MM.1S (cell line): ENCODE data around the gene OTOA.

ENCODE experiments used
- DNase-seq: peaks from one replicate; pipeline ENCODE4 v3.0.0-alpha.2; 2015
- H2AFZ ChIP-seq: fragments of 300-600 bp; sonication (generic); 2 replicates; pipeline ENCODE4 v1.6.0; 2016; ENCODE audit warnings: antibody characterized with exemption, low read length
- H3F3A ChIP-seq: fragments of 300-600 bp; sonication (generic); 2 replicates; pipeline ENCODE4 v1.6.1; 2016; ENCODE audit warnings: mild to moderate bottlenecking, antibody characterized with exemption, low read length, moderate library complexity, mixed read lengths; ENCODE audit not compliant: insufficient read depth
- H3K27ac ChIP-seq: fragments of 300-600 bp; sonication (generic); 2 replicates; pipeline ENCODE4 v1.5.1; 2016; ENCODE audit warnings: mild to moderate bottlenecking, low read length
- H3K27me3 ChIP-seq: fragments of 300-600 bp; sonication (generic); replicated peaks from 2 replicates; pipeline ENCODE4 v1.6.0; 2016; ENCODE audit warnings: low read length; ENCODE audit not compliant: insufficient read depth
- H3K36me3 ChIP-seq: fragments of 300-600 bp; sonication (generic); replicated peaks from 2 replicates; pipeline ENCODE4 v1.6.1; 2016; ENCODE audit warnings: mild to moderate bottlenecking, low read length, mixed read lengths; ENCODE audit not compliant: insufficient read depth
- H3K4me1 ChIP-seq: fragments of 300-600 bp; sonication (generic); 2 replicates; pipeline ENCODE4 v1.6.1; 2016; ENCODE audit warnings: low read length, mixed read lengths
- H3K4me2 ChIP-seq: fragments of 300-600 bp; sonication (generic); 2 replicates; pipeline ENCODE4 v1.6.0; 2016; ENCODE audit warnings: low read depth, low read length
- H3K4me3 ChIP-seq: fragments of 300-600 bp; sonication (generic); 2 replicates; pipeline ENCODE4 v1.5.1; 2016; ENCODE audit warnings: low read length, mixed read lengths
- H3K79me2 ChIP-seq: fragments of 300-600 bp; sonication (generic); 2 replicates; pipeline ENCODE4 v1.6.1; 2016; ENCODE audit warnings: mixed run types, low read length, mixed read lengths
- H3K9ac ChIP-seq: fragments of 300-600 bp; sonication (generic); 2 replicates; pipeline ENCODE4 v1.6.1; 2016; ENCODE audit warnings: low read length, mixed read lengths
- H3K9me2 ChIP-seq: fragments of 300-600 bp; sonication (generic); replicated peaks from 2 replicates; pipeline ENCODE4 v1.6.1; 2016; ENCODE audit warnings: mild to moderate bottlenecking, low read length, mixed read lengths; ENCODE audit not compliant: insufficient read depth
- H3K9me3 ChIP-seq: fragments of 300-600 bp; sonication (generic); replicated peaks from 2 replicates; pipeline ENCODE4 v1.6.1; 2016; ENCODE audit warnings: mild to moderate bottlenecking, low read length, mixed read lengths; ENCODE audit not compliant: insufficient read depth
- H4K20me1 ChIP-seq: fragments of 300-600 bp; sonication (generic); 2 replicates; pipeline ENCODE4 v1.6.1; 2016; ENCODE audit warnings: mild to moderate bottlenecking, low read length, moderate library complexity, mixed read lengths; ENCODE audit not compliant: insufficient read depth
- CTCF ChIP-seq: fragments of 300-600 bp; sonication (generic); IDR thresholded peaks from 2 replicates; pipeline ENCODE4 v1.5.1; 2016; ENCODE audit warnings: antibody characterized with exemption, low read length, mixed read lengths
- EZH2 ChIP-seq: fragments of 300-600 bp; sonication (generic); optimal IDR thresholded peaks from 2 replicates; pipeline ENCODE3; 2017; ENCODE audit warnings: low read depth, mild to moderate bottlenecking, antibody characterized with exemption, low read length, mixed read lengths
- EZH2phosphoT487 ChIP-seq: fragments of 300-600 bp; sonication (generic); IDR thresholded peaks from 2 replicates; pipeline ENCODE4 v1.6.1; 2018; ENCODE audit warnings: antibody characterized with exemption, low read length

The OTOA gene

GRCh38 chr16:21703156-21703555, 39.4 kb downstream of the OTOA start:
- Histone ChIP-seq H3K9ac (no peak overlapping the region), H3K9me3 (no peaks in the 10 kb centered on the region), H3K27me3 (peaks cover 7% of the 10 kb centered on the region), H3K36me3 (no peaks in the 10 kb centered on the region), H3K9me2 (no peaks in the 10 kb centered on the region), H3K4me3 (no peak overlapping the region), H3K4me1 (no peaks in the 10 kb centered on the region; the same call in 1 of the 2 replicates), H4K20me1 (no peaks in the 10 kb centered on the region), H3K4me2 (no peak overlapping the region), H3K27ac (no peak overlapping the region), H3F3A (no peaks in the 10 kb centered on the region), H2AFZ (no peak overlapping the region), H3K79me2 (no peaks in the 10 kb centered on the region)
- no peak for TF ChIP-seq EZH2phosphoT487
- no peak for TF ChIP-seq CTCF
- TF ChIP-seq EZH2, result no peak
- no peak for DNase-seq

- Histone ChIP-seq H3K4me2 (no peak overlapping the region), H3K9ac (no peak overlapping the region), H3K27me3 (peaks cover 7% of the 10 kb centered on the region), H3K27ac (no peak overlapping the region), H3K4me1 (no peaks in the 10 kb centered on the region; the same call in 1 of the 2 replicates), H3K79me2 (no peaks in the 10 kb centered on the region), H3K36me3 (no peaks in the 10 kb centered on the region), H4K20me1 (no peaks in the 10 kb centered on the region), H3F3A (no peaks in the 10 kb centered on the region), H2AFZ (no peak overlapping the region), H3K9me3 (no peaks in the 10 kb centered on the region), H3K9me2 (no peaks in the 10 kb centered on the region), H3K4me3 (no peak overlapping the region)
- DNase-seq, result peak; percentile 21
- TF ChIP-seq EZH2 (no peak), EZH2phosphoT487 (no peak), CTCF (no peak)
Observed at GRCh38 chr16:21703589-21704174, 39.9 kb downstream of the OTOA start.

- Histone ChIP-seq H3K27me3 (peaks cover 7% of the 10 kb centered on the region), H3F3A (no peaks in the 10 kb centered on the region), H3K4me2 (no peak overlapping the region), H3K79me2 (no peaks in the 10 kb centered on the region), H3K4me1 (no peaks in the 10 kb centered on the region; the same call in 1 of the 2 replicates), H3K9me2 (no peaks in the 10 kb centered on the region), H4K20me1 (no peaks in the 10 kb centered on the region), H3K4me3 (no peak overlapping the region), H3K9me3 (no peaks in the 10 kb centered on the region), H2AFZ (no peak overlapping the region), H3K9ac (no peak overlapping the region), H3K36me3 (no peaks in the 10 kb centered on the region), H3K27ac (no peak overlapping the region)
- TF ChIP-seq EZH2phosphoT487 (no peak), EZH2 (no peak), CTCF (no peak)
- no peak for DNase-seq
Observed at GRCh38 chr16:21704266-21704665, 40.5 kb downstream of the OTOA start.
